ENCODE results near the gene ADI1. TPM values are rescaled to one million over a fixed set of nuclear protein-coding genes. Genes with fewer than 3 reads are reported as not detected.

Gene ADI1
- total RNA-seq, 2 experiments from 2014 or later, result 19.2 to 22.1 TPM

GRCh38 chr2:3503483-3503882 is 15.8 kb downstream of the ADI1 start:
- TF ChIP-seq CTCF (conservative IDR thresholded peaks at IDR 0.05; ENCODE audit: low read length) (no peak), EZH2phosphoT487 (IDR thresholded peaks at IDR 0.05; ENCODE audit: borderline replicate concordance, low read depth, low read length) (no peak)
- Histone ChIP-seq H3K4me3 (ENCODE audit: low read depth, low read length, poor library complexity, severe bottlenecking) (no peak overlapping the region), H3K9me3 (ENCODE audit: low read length) (peaks cover 2% of the 10 kb centered on the region; the same call in 1 of the 2 replicates), H3K9me2 (ENCODE audit: insufficient read depth, low read length) (no peaks in the 10 kb centered on the region), H3K27ac (ENCODE audit: low read depth, low read length, poor library complexity, severe bottlenecking) (no peak overlapping the region), H3K4me2 (ENCODE audit: low read length) (no peak overlapping the region), H3K36me3 (ENCODE audit: insufficient read depth, low read length) (peaks cover 57% of the 10 kb centered on the region), H3K79me2 (ENCODE audit: insufficient read depth, low read depth, low read length) (no peaks in the 10 kb centered on the region), H3K4me1 (ENCODE audit: insufficient read depth, low read length, poor library complexity, severe bottlenecking) (no peaks in the 10 kb centered on the region), H4K20me1 (ENCODE audit: insufficient read depth, low read length) (no peaks in the 10 kb centered on the region), H2AFZ (ENCODE audit: low read length) (no peak overlapping the region)
- intact Hi-C loops (cut with micrococcal nuclease; ENCODE audit: unreplicated experiment), result no loop called here
- no TSS peak for BruUV-seq (replicated peaks)
- no peak for DNase-seq (ENCODE audit: low spot score)
- POLR2A ChIA-PET, result no interaction called here
- CTCF ChIA-PET (ENCODE audit: unreplicated experiment), result no interaction called here

- no peaks in the 10 kb centered on the region for H3K79me2 ChIP-seq (ENCODE audit: insufficient read depth, low read depth, low read length)
- intact Hi-C loops (cut with micrococcal nuclease; ENCODE audit: unreplicated experiment), result no loop called here
- no peaks in the 10 kb centered on the region for H4K20me1 ChIP-seq (ENCODE audit: insufficient read depth, low read length)
- no peak for DNase-seq (ENCODE audit: low spot score)
- ChIA-PET CTCF (ENCODE audit: unreplicated experiment) (no interaction called here), POLR2A (no interaction called here)
- H3K36me3 ChIP-seq (ENCODE audit: insufficient read depth, low read length), result peaks cover 59% of the 10 kb centered on the region
- no peaks in the 10 kb centered on the region; the same call in 1 of the 2 replicates for H3K9me3 ChIP-seq (ENCODE audit: low read length)
- H3K4me3 ChIP-seq (ENCODE audit: low read depth, low read length, poor library complexity, severe bottlenecking), result no peak overlapping the region
- H3K27ac ChIP-seq (ENCODE audit: low read depth, low read length, poor library complexity, severe bottlenecking), result no peak overlapping the region
- no peak overlapping the region for H3K4me2 ChIP-seq (ENCODE audit: low read length)
- no peaks in the 10 kb centered on the region for H3K4me1 ChIP-seq (ENCODE audit: insufficient read depth, low read length, poor library complexity, severe bottlenecking)
- TF ChIP-seq EZH2phosphoT487 (IDR thresholded peaks at IDR 0.05; ENCODE audit: borderline replicate concordance, low read depth, low read length) (no peak), CTCF (conservative IDR thresholded peaks at IDR 0.05; ENCODE audit: low read length) (no peak)
- H2AFZ ChIP-seq (ENCODE audit: low read length), result no peak overlapping the region
- no peaks in the 10 kb centered on the region for H3K9me2 ChIP-seq (ENCODE audit: insufficient read depth, low read length)
- BruUV-seq (replicated peaks), result no TSS peak
Observed at GRCh38 chr2:3503046-3503445, 16.3 kb downstream of the ADI1 start.

GRCh38 chr2:3500326-3500899 is 18.9 kb downstream of the ADI1 start:
- no peaks in the 10 kb centered on the region for H3K4me1 ChIP-seq (ENCODE audit: insufficient read depth, low read length, poor library complexity, severe bottlenecking)
- H3K4me2 ChIP-seq (ENCODE audit: low read length), result no peak overlapping the region
- no peak overlapping the region for H2AFZ ChIP-seq (ENCODE audit: low read length)
- POLR2A ChIA-PET, result no interaction called here
- H3K27ac ChIP-seq (ENCODE audit: low read depth, low read length, poor library complexity, severe bottlenecking), result no peak overlapping the region
- TF ChIP-seq EZH2phosphoT487 (IDR thresholded peaks at IDR 0.05; ENCODE audit: borderline replicate concordance, low read depth, low read length) (no peak), CTCF (conservative IDR thresholded peaks at IDR 0.05; ENCODE audit: low read length) (no peak)
- peaks cover 57% of the 10 kb centered on the region for H3K36me3 ChIP-seq (ENCODE audit: insufficient read depth, low read length)
- no peaks in the 10 kb centered on the region for H3K79me2 ChIP-seq (ENCODE audit: insufficient read depth, low read depth, low read length)
- no peak overlapping the region for H3K4me3 ChIP-seq (ENCODE audit: low read depth, low read length, poor library complexity, severe bottlenecking)
- no peak for DNase-seq (ENCODE audit: low spot score)
- no peaks in the 10 kb centered on the region for H3K9me2 ChIP-seq (ENCODE audit: insufficient read depth, low read length)
- intact Hi-C loops (cut with micrococcal nuclease; ENCODE audit: unreplicated experiment), result no loop called here
- no TSS peak for BruUV-seq (replicated peaks)
- CTCF ChIA-PET (ENCODE audit: unreplicated experiment), result no interaction called here
- H4K20me1 ChIP-seq (ENCODE audit: insufficient read depth, low read length), result no peaks in the 10 kb centered on the region
- H3K9me3 ChIP-seq (ENCODE audit: low read length), result no peaks in the 10 kb centered on the region
